Caco-2 (cell line): ENCODE data around the gene PFKFB4. TPM values are rescaled to one million over a fixed set of nuclear protein-coding genes. Genes with fewer than 3 reads are reported as not detected.
A peak's percentile ranks its signal among the peaks of the same experiment; 100 is the strongest.

Experiments used
- BruUV-seq: library from RNA; stranded (reverse); fragments of 400-500 nt; replicated peaks from 2 replicates; lab custom pipeline; 2021; lab: Mats Ljungman, UMichigan
- CTCF ChIA-PET: fragments of 300-600 bp; sonication (Branson Sonifier 250); formaldehyde crosslinking; loops from one replicate; lab custom pipeline; 2022; ENCODE audit warnings: antibody characterized with exemption; lab: Charles Lee
- POLR2A ChIA-PET: fragments of 300-600 bp; sonication (Branson Sonifier 250); formaldehyde crosslinking; loops from one replicate; lab custom pipeline; 2022; ENCODE audit warnings: antibody characterized with exemption; lab: Charles Lee
- DNase-seq, 2 experiments: peaks; one replicate each; pipeline versions ENCODE4 v3.0.0 to v3.0.0-alpha.2; 2020 to 2022
- H3K27me3 ChIP-seq: replicated peaks from 2 replicates; pipeline ENCODE4 v1.6.0; 2011; ENCODE audit warnings: low read length; ENCODE audit not compliant: control insufficient read depth, insufficient read depth
- H3K36me3 ChIP-seq: 2 replicates; pipeline ENCODE4 v1.5.1; 2011; ENCODE audit warnings: low read length; ENCODE audit not compliant: control insufficient read depth, insufficient read depth
- H3K4me1 ChIP-seq: fragments of 250-450 bp; sonication (Bioruptor Pico); 2 replicates; pipeline ENCODE4 v1.5.1; 2020; ENCODE audit warnings: mild to moderate bottlenecking
- H3K4me3 ChIP-seq: 2 replicates; pipeline ENCODE4 v1.5.1; 2011; ENCODE audit warnings: low read depth, mild to moderate bottlenecking, control low read depth, low read length
- H3K9me3 ChIP-seq: fragments of 250-450 bp; sonication (Bioruptor Pico); 2 replicates; pipeline ENCODE4 v1.5.1; 2020; ENCODE audit warnings: mild to moderate bottlenecking, moderate library complexity
- H3K27ac Mint-ChIP-seq: one replicate; pipeline ENCODE4 v1.8.0; 2022; ENCODE audit warnings: mixed read lengths; ENCODE audit not compliant: unreplicated experiment
- H3K27me3 Mint-ChIP-seq: one replicate; pipeline ENCODE4 v1.8.0; 2022; ENCODE audit warnings: mixed read lengths; ENCODE audit not compliant: insufficient read depth, unreplicated experiment
- H3K36me3 Mint-ChIP-seq: one replicate; pipeline ENCODE4 v1.8.0; 2022; ENCODE audit warnings: mild to moderate bottlenecking, mixed read lengths; ENCODE audit not compliant: insufficient read depth, unreplicated experiment
- H3K4me1 Mint-ChIP-seq: one replicate; pipeline ENCODE4 v1.8.0; 2022; ENCODE audit warnings: low read depth, mixed read lengths; ENCODE audit not compliant: unreplicated experiment
- H3K4me3 Mint-ChIP-seq: one replicate; pipeline ENCODE4 v1.8.0; 2022; ENCODE audit warnings: mild to moderate bottlenecking, moderate library complexity, mixed read lengths; ENCODE audit not compliant: unreplicated experiment
- H3K9me3 Mint-ChIP-seq: one replicate; pipeline ENCODE4 v1.8.0; 2022; ENCODE audit warnings: mixed read lengths; ENCODE audit not compliant: unreplicated experiment
- CTCF ChIP-seq, 2 experiments: fragments of 200-600 bp in 1 of 2; IDR thresholded peaks; 1 replicate in 1 of 2; 2 replicates in 1 of 2; pipeline versions ENCODE4 v1.5.1 to v1.8.0; 2011 to 2022; ENCODE audit warnings: antibody characterized with exemption in 1 of 2, control low read depth in 1 of 2, inconsistent platforms in 1 of 2, low read depth in 1 of 2, low read length in 1 of 2, mild to moderate bottlenecking in 1 of 2, moderate library complexity in 1 of 2; ENCODE audit not compliant: insufficient read depth in 1 of 2, severe bottlenecking in 1 of 2, unreplicated experiment in 1 of 2
- intact Hi-C: fragments of 100-400 bp; cut with micrococcal nuclease; formaldehyde crosslinking; loops from one replicate; pipeline ENCODE4 v1.10.0; 2022; ENCODE audit not compliant: unreplicated experiment
- total RNA-seq: library from RNA; stranded (reverse); gene quantifications from 2 replicates; pipeline ENCODE4 v1.2.3, GENCODE V29; 2022

PFKFB4 gene
- total RNA-seq, 1 experiment from 2014 or later, result 11.2 TPM

- H3K27ac Mint-ChIP-seq, result peak within 1 kb of the TSS; percentile 68
- no TSS peak for BruUV-seq
- H3K4me3 ChIP-seq, result peak within 1 kb of the TSS; percentile 75
- ChIA-PET POLR2A (interaction anchor here (0.6 kb wide), 1 partner anchor 31 kb away, joined by 3 read pairs; no protein-coding TSS in a partner anchor), CTCF (interaction anchor here (0.9 to 1.4 kb wide), 2 partner anchors 31 to 160 kb away, joined by 3 to 14 read pairs; no protein-coding TSS in a partner anchor)
- H3K36me3 Mint-ChIP-seq, result peaks cover 6% of the 10 kb centered on the region
- H3K27me3 Mint-ChIP-seq, result no peaks in the 10 kb centered on the region
- H3K4me3 Mint-ChIP-seq, result peak within 1 kb of the TSS; percentile 74
- H3K36me3 ChIP-seq, result no peaks in the 10 kb centered on the region
- intact Hi-C loops, result no loop called here
- no peaks in the 10 kb centered on the region for H3K27me3 ChIP-seq
- peak; percentile 61 to 62 for DNase-seq
- no peak for TF ChIP-seq CTCF (IDR thresholded peaks at IDR 0.05; ENCODE audit: insufficient read depth in 1 of 2, low read depth in 1 of 2, low read length in 1 of 2, severe bottlenecking in 1 of 2, unreplicated experiment in 1 of 2)
- no peaks in the 10 kb centered on the region for H3K9me3 Mint-ChIP-seq
- H3K9me3 ChIP-seq, result no peaks in the 10 kb centered on the region
- H3K4me1 ChIP-seq, result peaks cover 35% of the 10 kb centered on the region
- H3K4me1 Mint-ChIP-seq, result peaks cover 23% of the 10 kb centered on the region
These were observed 52.3 kb downstream of the PFKFB4 start, which contains the start of gene SHISA5 for GRCh38 chr3:48504051-48504946. SHISA5 (minus strand) TSS chr3:48504174; CDS start chr3:48504094, 80 bp downstream.

GRCh38 chr3:48503401-48504050, 53.1 kb downstream of the PFKFB4 start:
- Histone ChIP-seq H3K4me3 (peak overlapping the region; percentile 75), H3K27me3 (no peaks in the 10 kb centered on the region), H3K36me3 (no peaks in the 10 kb centered on the region), H3K9me3 (no peaks in the 10 kb centered on the region), H3K4me1 (peaks cover 35% of the 10 kb centered on the region)
- ChIA-PET CTCF (interaction anchor here (1.4 kb wide), 1 partner anchor 30 kb away, joined by 14 read pairs; no protein-coding TSS in a partner anchor), POLR2A (interaction anchor here (0.6 kb wide), 1 partner anchor 30 kb away, joined by 3 read pairs; no protein-coding TSS in a partner anchor)
- H3K27me3 Mint-ChIP-seq, result no peaks in the 10 kb centered on the region
- peak overlapping the region; percentile 68 for H3K27ac Mint-ChIP-seq
- no peak for TF ChIP-seq CTCF (IDR thresholded peaks at IDR 0.05; ENCODE audit: insufficient read depth in 1 of 2, low read depth in 1 of 2, low read length in 1 of 2, severe bottlenecking in 1 of 2, unreplicated experiment in 1 of 2)
- peaks cover 23% of the 10 kb centered on the region for H3K4me1 Mint-ChIP-seq
- intact Hi-C loops, result no loop called here
- BruUV-seq, result no TSS peak
- H3K36me3 Mint-ChIP-seq, result peaks cover 6% of the 10 kb centered on the region
- H3K4me3 Mint-ChIP-seq, result peak overlapping the region; percentile 74
- H3K9me3 Mint-ChIP-seq, result peaks cover under 1% of the 10 kb centered on the region
- no peak for DNase-seq

GRCh38 chr3:48502728-48503168, 53.9 kb downstream of the PFKFB4 start:
- Mint-ChIP-seq H3K36me3 (peaks cover 12% of the 10 kb centered on the region), H3K27ac (peak overlapping the region; percentile 68), H3K9me3 (peaks cover 9% of the 10 kb centered on the region), H3K4me3 (peak overlapping the region; percentile 74), H3K4me1 (peaks cover 23% of the 10 kb centered on the region), H3K27me3 (no peaks in the 10 kb centered on the region)
- no peaks in the 10 kb centered on the region for H3K36me3 ChIP-seq
- no TSS peak for BruUV-seq
- no peak for DNase-seq
- no peak for TF ChIP-seq CTCF (IDR thresholded peaks at IDR 0.05; ENCODE audit: insufficient read depth in 1 of 2, low read depth in 1 of 2, low read length in 1 of 2, severe bottlenecking in 1 of 2, unreplicated experiment in 1 of 2)
- H3K27me3 ChIP-seq, result no peaks in the 10 kb centered on the region
- no peaks in the 10 kb centered on the region for H3K9me3 ChIP-seq
- ChIA-PET POLR2A (no interaction called here), CTCF (no interaction called here)
- intact Hi-C loops, result no loop called here
- peaks cover 35% of the 10 kb centered on the region for H3K4me1 ChIP-seq
- H3K4me3 ChIP-seq, result no peak overlapping the region
